K562 (cell line): ENCODE results near the gene CASP7. TPM values are rescaled to one million over a fixed set of nuclear protein-coding genes. Genes with fewer than 3 reads are reported as not detected.
A peak's percentile ranks its signal among the peaks of the same experiment; 100 is the strongest.

Experiments used
- ATAC-seq: fragments of 200-7000 bp; cut with Tn5 transposase; 3 replicates; pipeline ENCODE4 v1.9.1; 2020; ENCODE audit warnings: moderate library complexity
- BruUV-seq: library from RNA; stranded (reverse); fragments of 400-500 nt; replicated peaks from 2 replicates; lab custom pipeline; 2021; lab: Mats Ljungman, UMichigan
- CTCF ChIA-PET: fragments of 300-600 bp; formaldehyde crosslinking; extraction: SDS; loops from one replicate; lab custom pipeline; 2021; ENCODE audit warnings: low intra/inter-chr PET ratio; lab: Yijun Ruan, JAX
- POLR2A ChIA-PET: fragments of 300-600, 350-650 bp; sonication (Branson Sonifier 250); formaldehyde crosslinking; extraction: SDS; loops from one replicate; lab custom pipeline; 2021; ENCODE audit warnings: antibody characterized with exemption, inconsistent platforms; lab: Yijun Ruan, JAX
- DNase-seq, 4 experiments: peaks; one replicate each; pipeline versions ENCODE4 v3.0.0 to v3.0.0-alpha.2; 2011 to 2018; ENCODE audit warnings: low spot score in 3 of 4, mixed read lengths in 3 of 4; ENCODE audit errors: extremely low read depth in 1 of 4
- FAIRE-seq: peaks from 2 replicates; lab custom pipeline; 2011; peaks lifted over from hg19 to GRCh38; lab: Jason Lieb, UNC
- H2AFZ ChIP-seq: 2 replicates; pipeline ENCODE4 v1.6.0; 2011; ENCODE audit warnings: low read depth, low read length, control low read depth, inconsistent platforms
- H3K27ac ChIP-seq: fragments of 200-600 bp; 3 replicates; pipeline ENCODE4 v1.8.0; 2011; ENCODE audit warnings: low read depth, mild to moderate bottlenecking, control low read depth, inconsistent platforms, low read length, moderate library complexity, mixed read lengths; ENCODE audit errors: extremely low read depth
- H3K27me3 ChIP-seq, 2 experiments: fragments of 300-600 bp in 1 of 2; 2 replicates in 1 of 2; 3 replicates in 1 of 2; pipeline versions ENCODE4 v1.6.0 to v1.8.0; 2011; ENCODE audit warnings: inconsistent platforms in 2 of 2, low read length in 2 of 2, mild to moderate bottlenecking in 1 of 2, mixed read lengths in 1 of 2, moderate library complexity in 1 of 2; ENCODE audit not compliant: control insufficient read depth in 2 of 2, insufficient read depth in 2 of 2
- H3K36me3 ChIP-seq: fragments of 300-600 bp; 3 replicates; pipeline ENCODE4 v1.8.0; 2011; ENCODE audit warnings: mild to moderate bottlenecking, low read length, inconsistent platforms; ENCODE audit not compliant: control insufficient read depth, insufficient read depth
- H3K4me1 ChIP-seq, 2 experiments: fragments of 200-600 bp in 1 of 2; replicated peaks in 1 of 2; 2 replicates in 1 of 2; 3 replicates in 1 of 2; pipeline versions ENCODE4 v1.5.1 to v1.8.0; 2011; ENCODE audit warnings: inconsistent platforms in 2 of 2, low read length in 2 of 2, mild to moderate bottlenecking in 1 of 2, mixed read lengths in 1 of 2, moderate library complexity in 1 of 2; ENCODE audit not compliant: control insufficient read depth in 2 of 2, insufficient read depth in 2 of 2
- H3K4me2 ChIP-seq: 2 replicates; pipeline ENCODE4 v1.6.1; 2011; ENCODE audit warnings: low read length, control low read depth, inconsistent platforms, mixed read lengths; ENCODE audit not compliant: insufficient read depth
- H3K4me3 ChIP-seq: fragments of 200-600 bp; sonication (generic), shearing (Covaris generic); 2 replicates; pipeline ENCODE4 v1.5.1; 2016; ENCODE audit warnings: control low read depth, inconsistent platforms
- H3K79me2 ChIP-seq: fragments of 200-600 bp; 3 replicates; pipeline ENCODE4 v1.8.0; 2011; ENCODE audit warnings: low read length, inconsistent platforms; ENCODE audit not compliant: control insufficient read depth, insufficient read depth
- H3K9ac ChIP-seq, 2 experiments: 2 replicates each; pipeline versions ENCODE4 v1.6.0 to v1.6.1; 2011; ENCODE audit warnings: low read depth in 2 of 2, low read length in 2 of 2, control low read depth in 1 of 2, inconsistent platforms in 1 of 2, mild to moderate bottlenecking in 1 of 2, mixed read lengths in 1 of 2; ENCODE audit not compliant: insufficient read depth in 1 of 2
- H3K9me1 ChIP-seq: one replicate; pipeline ENCODE4 v1.6.0; 2011; ENCODE audit warnings: inconsistent platforms, mild to moderate bottlenecking, low read length, moderate library complexity; ENCODE audit not compliant: control insufficient read depth, insufficient read depth
- H3K9me3 ChIP-seq: replicated peaks from 2 replicates; pipeline ENCODE4 v1.5.1; 2011; ENCODE audit warnings: low read depth, low read length, inconsistent platforms; ENCODE audit not compliant: control insufficient read depth, insufficient read depth
- H4K20me1 ChIP-seq: replicated peaks from 2 replicates; pipeline ENCODE4 v1.6.1; 2011; ENCODE audit warnings: low read length, inconsistent platforms, mixed read lengths; ENCODE audit not compliant: control insufficient read depth, insufficient read depth
- ATF1 ChIP-seq, 2 experiments: fragments of 450-650 bp in 1 of 2; IDR thresholded peaks; 2 replicates each; pipeline ENCODE4 v1.6.1; 2016; ENCODE audit warnings: missing compliant biosample characterization in 1 of 2, missing genetic modification characterization in 1 of 2
- C11orf30 ChIP-seq: fragments of 450-650 bp; IDR thresholded peaks from 2 replicates; pipeline ENCODE4 v1.6.1; 2016; ENCODE audit warnings: low read depth, mild to moderate bottlenecking
- CEBPB ChIP-seq: fragments of 450-650 bp; IDR thresholded peaks from 2 replicates; pipeline ENCODE4 v1.6.1; 2016; ENCODE audit warnings: missing genetic modification characterization, missing compliant biosample characterization
- EGR1 ChIP-seq: fragments of 450-650 bp; conservative IDR thresholded peaks from 2 replicates; pipeline ENCODE4 v1.6.1; 2017; ENCODE audit warnings: mild to moderate bottlenecking
- ELF1 ChIP-seq: fragments of 200-800 bp; sonication (Bioruptor generic); IDR thresholded peaks from 2 replicates; pipeline ENCODE4 v1.6.1; 2016; ENCODE audit warnings: missing genetic modification characterization, missing compliant biosample characterization
- EP400 ChIP-seq: fragments of 450-650 bp; IDR thresholded peaks from 2 replicates; pipeline ENCODE4 v1.6.1; 2017; ENCODE audit warnings: antibody characterized with exemption, mild to moderate bottlenecking, moderate library complexity
- ETV5 ChIP-seq: sonication (generic); formaldehyde crosslinking; IDR thresholded peaks from 2 replicates; pipeline ENCODE4 v1.4.0; 2020; ENCODE audit warnings: low read depth, mild to moderate bottlenecking, missing genetic modification reagents
- HDAC8 ChIP-seq: fragments of 450-650 bp; IDR thresholded peaks from 2 replicates; pipeline ENCODE4 v1.6.1; 2016; ENCODE audit warnings: mild to moderate bottlenecking, missing genetic modification characterization, moderate library complexity, missing compliant biosample characterization
- HNRNPH1 ChIP-seq: fragments of 200-400 bp; formaldehyde crosslinking; optimal IDR thresholded peaks from 2 replicates; pipeline ENCODE3; 2017; ENCODE audit warnings: low read depth, mild to moderate bottlenecking, low read length, moderate library complexity
- HNRNPUL1 ChIP-seq: fragments of 200-400 bp; formaldehyde crosslinking; IDR thresholded peaks from 2 replicates; pipeline ENCODE4 v1.6.1; 2017; ENCODE audit warnings: low read length
- HOMEZ ChIP-seq: fragments of 250-450 bp; sonication (Bioruptor Pico); IDR thresholded peaks from 2 replicates; pipeline ENCODE4 v1.4.0; 2020; ENCODE audit warnings: mild to moderate bottlenecking, moderate library complexity
- KAT7 ChIP-seq: sonication (generic); formaldehyde crosslinking; IDR thresholded peaks from 2 replicates; pipeline ENCODE4 v1.8.0; 2022; ENCODE audit warnings: missing genetic modification reagents, mild to moderate bottlenecking, borderline replicate concordance
- MIER1 ChIP-seq: fragments of 450-650 bp; IDR thresholded peaks from 2 replicates; pipeline ENCODE4 v1.6.1; 2016; ENCODE audit warnings: antibody characterized with exemption, mild to moderate bottlenecking, low read depth
- POLR2B ChIP-seq: fragments of 450-650 bp; IDR thresholded peaks from 2 replicates; pipeline ENCODE4 v1.6.1; 2018; ENCODE audit warnings: low read depth; ENCODE audit not compliant: partially characterized antibody
- ZFX ChIP-seq: sonication (generic); formaldehyde crosslinking; IDR thresholded peaks from 2 replicates; pipeline ENCODE4 v1.8.0; 2022; ENCODE audit warnings: mild to moderate bottlenecking, missing genetic modification reagents, moderate library complexity
- ZNF197 ChIP-seq: fragments of 200-800 bp; sonication (Bioruptor generic); IDR thresholded peaks from 2 replicates; pipeline ENCODE4 v1.6.1; 2016; ENCODE audit warnings: low read depth, missing genetic modification characterization, missing compliant biosample characterization
- ZNF316 ChIP-seq: fragments of 450-650 bp; IDR thresholded peaks from 2 replicates; pipeline ENCODE4 v1.6.1; 2016
- ZNF76 ChIP-seq: fragments of 250-450 bp; sonication (Bioruptor Pico); IDR thresholded peaks from 2 replicates; pipeline ENCODE4 v1.4.0; 2020; ENCODE audit warnings: mild to moderate bottlenecking, moderate library complexity, borderline replicate concordance
- in situ Hi-C: fragments of 300-500 bp; cut with MboI; formaldehyde crosslinking; loops from 4 replicates; pipeline ENCODE4 v1.15.0; 2018; ENCODE audit warnings: inconsistent platforms, mixed read lengths
- intact Hi-C: fragments of 100-400 bp; cut with micrococcal nuclease; formaldehyde crosslinking; loops from 2 replicates; pipeline ENCODE4 v1.14.2; 2022
- polyA plus RNA-seq, 8 experiments: library from polyadenylated mRNA; depleted of rRNA in 4 of 8; stranded (reverse) in 5 of 8; unstranded in 3 of 8; fragments of >200 nt; fragmentation: Nextera tagmentation in 2 of 8; fragmentation: Illumina TruSeq in 1 of 8; extraction: Ambion mirVana in 2 of 8; extraction: Trizol in 1 of 8; gene quantifications; 2 replicates each; pipeline versions ENCODE4 v1.2.1 to v1.2.3, GENCODE V29; 2011 to 2014; ENCODE audit warnings: inconsistent platforms in 1 of 8, missing spikeins in 1 of 8
- total RNA-seq, 7 experiments: library from RNA; depleted of rRNA in 6 of 7; stranded (reverse); fragments of >200 nt in 6 of 7; fragmentation: Illumina TruSeq in 2 of 7; extraction: Trizol in 2 of 7; gene quantifications; 2 replicates each; pipeline versions ENCODE4 v1.2.1 to v1.2.3, GENCODE V29; 2011 to 2021; ENCODE audit warnings: low replicate concordance in 1 of 7
- TF ChIP-seq, protein P1 (sequence below): conservative IDR thresholded peaks from 2 replicates; pipeline ENCODE4 v1.6.1; 2011; ENCODE audit warnings: low read depth, mild to moderate bottlenecking, low read length; ENCODE audit not compliant: control insufficient read depth
- TF ChIP-seq, protein P2 (sequence below): fragments of 450-650 bp; formaldehyde crosslinking; IDR thresholded peaks from 2 replicates; pipeline ENCODE4 v1.4.0; 2020; ENCODE audit warnings: mild to moderate bottlenecking, moderate library complexity

The CASP7 gene
- total and polyA plus RNA-seq, 9 of the 15 experiments (the other 6 are each of a cell fraction or from before 2014, with no cell fraction given) = 2.2 to 23.3 (median 9.0) TPM

GRCh38 chr10:113742466-113742865, 62.8 kb downstream of the CASP7 start (continued):
- TF ChIP-seq POLR2B = no peak
- TF ChIP-seq, protein P1, sequence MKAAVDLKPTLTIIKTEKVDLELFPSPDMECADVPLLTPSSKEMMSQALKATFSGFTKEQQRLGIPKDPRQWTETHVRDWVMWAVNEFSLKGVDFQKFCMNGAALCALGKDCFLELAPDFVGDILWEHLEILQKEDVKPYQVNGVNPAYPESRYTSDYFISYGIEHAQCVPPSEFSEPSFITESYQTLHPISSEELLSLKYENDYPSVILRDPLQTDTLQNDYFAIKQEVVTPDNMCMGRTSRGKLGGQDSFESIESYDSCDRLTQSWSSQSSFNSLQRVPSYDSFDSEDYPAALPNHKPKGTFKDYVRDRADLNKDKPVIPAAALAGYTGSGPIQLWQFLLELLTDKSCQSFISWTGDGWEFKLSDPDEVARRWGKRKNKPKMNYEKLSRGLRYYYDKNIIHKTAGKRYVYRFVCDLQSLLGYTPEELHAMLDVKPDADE = no peak
- TF ChIP-seq ATF1 (CRISPR knock-in tag; IDR thresholded peaks at IDR 0.05) = no peak
- no peak for TF ChIP-seq ATF1 (tag; IDR thresholded peaks at IDR 0.05)
- TF ChIP-seq HNRNPH1 = no peak
- TF ChIP-seq, protein P2, sequence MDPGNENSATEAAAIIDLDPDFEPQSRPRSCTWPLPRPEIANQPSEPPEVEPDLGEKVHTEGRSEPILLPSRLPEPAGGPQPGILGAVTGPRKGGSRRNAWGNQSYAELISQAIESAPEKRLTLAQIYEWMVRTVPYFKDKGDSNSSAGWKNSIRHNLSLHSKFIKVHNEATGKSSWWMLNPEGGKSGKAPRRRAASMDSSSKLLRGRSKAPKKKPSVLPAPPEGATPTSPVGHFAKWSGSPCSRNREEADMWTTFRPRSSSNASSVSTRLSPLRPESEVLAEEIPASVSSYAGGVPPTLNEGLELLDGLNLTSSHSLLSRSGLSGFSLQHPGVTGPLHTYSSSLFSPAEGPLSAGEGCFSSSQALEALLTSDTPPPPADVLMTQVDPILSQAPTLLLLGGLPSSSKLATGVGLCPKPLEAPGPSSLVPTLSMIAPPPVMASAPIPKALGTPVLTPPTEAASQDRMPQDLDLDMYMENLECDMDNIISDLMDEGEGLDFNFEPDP (CRISPR knock-in tag) = no peak
- no peak for TF ChIP-seq ETV5 (CRISPR knock-in tag)
- no peak for TF ChIP-seq ZNF316

DNA sequence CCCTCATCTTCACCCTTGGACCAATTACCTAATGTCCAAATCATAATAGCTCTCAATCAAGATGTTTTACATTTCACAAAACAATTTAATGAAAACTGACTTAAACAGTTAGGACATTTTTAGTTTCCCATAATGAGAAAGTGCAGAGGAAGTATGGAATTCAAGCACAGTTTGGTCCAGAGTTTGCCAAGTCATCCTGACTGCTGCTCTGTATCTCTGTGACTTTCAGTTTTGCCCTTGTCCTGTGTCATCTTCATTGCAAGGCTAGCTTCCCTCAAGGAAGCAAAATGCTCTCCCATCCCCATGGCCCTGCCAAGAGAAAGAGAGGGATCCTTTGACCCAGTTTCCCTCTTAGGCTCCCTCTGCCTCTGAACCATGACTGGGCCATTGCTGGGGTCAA, 63.9 kb downstream of the CASP7 start:
- H3K9me3 ChIP-seq = no peaks in the 10 kb centered on the region
- no peaks in the 10 kb centered on the region; a peak in 1 of 5 replicates for H3K27me3 ChIP-seq
- H2AFZ ChIP-seq = no peak overlapping the region
- intact Hi-C loops = no loop called here
- H3K27ac ChIP-seq = no peak overlapping the region
- no peaks in the 10 kb centered on the region for H3K4me1 ChIP-seq
- no peaks in the 10 kb centered on the region for H3K9me1 ChIP-seq
- ChIA-PET POLR2A (no interaction called here), CTCF (no interaction called here)
- H3K9ac ChIP-seq = no peak overlapping the region
- FAIRE-seq (no peak), ATAC-seq (no peak), DNase-seq (no peak)
- no peaks in the 10 kb centered on the region for H4K20me1 ChIP-seq
- in situ Hi-C loops = no loop called here
- no peaks in the 10 kb centered on the region for H3K79me2 ChIP-seq
- no peak overlapping the region for H3K4me2 ChIP-seq
- H3K36me3 ChIP-seq = no peaks in the 10 kb centered on the region
- no peak overlapping the region for H3K4me3 ChIP-seq
- no TSS peak for BruUV-seq
- TF ChIP-seq CEBPB = no peak
- TF ChIP-seq ZNF316 = peak; percentile 34; the same call in 1 of the 2 replicates
- TF ChIP-seq HDAC8 (tag) = no peak
- TF ChIP-seq ZNF76 = no peak
- TF ChIP-seq EGR1 = no peak
- TF ChIP-seq ZNF197 (CRISPR knock-in tag) = no peak
- TF ChIP-seq KAT7 = no peak
- no peak for TF ChIP-seq EP400
- TF ChIP-seq HOMEZ (CRISPR knock-in tag) = no peak
- no peak for TF ChIP-seq MIER1
- no peak for TF ChIP-seq HNRNPUL1
- TF ChIP-seq C11orf30 = 0 out of 2 replicates have a peak, but pooled peaks have one; percentile 13
- no peak for TF ChIP-seq ZFX (CRISPR knock-in tag)
- no peak for TF ChIP-seq ELF1 (tag)
